ENCODE results near the gene KTI12.
A peak's percentile ranks its signal among the peaks of the same experiment; 100 is the strongest.
"Not testable (repeated sequence)": the region's sequence is repeated elsewhere in the genome, so short reads cannot be mapped to it uniquely, and the experiment has no call there.

Gene KTI12

GRCh38 chr1:52033190-52034049 is at the start of gene KTI12:
Gene KTI12 (minus strand): TSS chr1:52033810. CDS start chr1:52033761, 49 bp downstream.
- peak; percentile 93 for DNase-seq (ENCODE audit: low read depth)

- no peak for DNase-seq (ENCODE audit: low read depth)
These were observed 46.4 kb upstream of the KTI12 start for GRCh38 chr1:52080014-52080415.

GRCh38 chr1:52077277-52077676 is 43.7 kb upstream of the KTI12 start:
- DNase-seq (ENCODE audit: low read depth): not testable (repeated sequence)

GRCh38 chr1:52072291-52072690 is 38.7 kb upstream of the KTI12 start:
- DNase-seq (ENCODE audit: low read depth): no peak

GRCh38 chr1:52070704-52071103 is 37.1 kb upstream of the KTI12 start:
- no peak for DNase-seq (ENCODE audit: low read depth)

- no peak for DNase-seq (ENCODE audit: low read depth)
These were observed 29.6 kb upstream of the KTI12 start for GRCh38 chr1:52063192-52063591.

- no peak for DNase-seq (ENCODE audit: low read depth)
These were observed 27.2 kb upstream of the KTI12 start for GRCh38 chr1:52060822-52061221.

- DNase-seq (ENCODE audit: low read depth): no peak
These were observed 26.3 kb upstream of the KTI12 start for GRCh38 chr1:52059888-52060287.

- DNase-seq (ENCODE audit: low read depth): peak; percentile 66
These were observed 25.7 kb upstream of the KTI12 start for GRCh38 chr1:52059321-52059720.

GRCh38 chr1:52057876-52058415 is 24.3 kb upstream of the KTI12 start:
- DNase-seq (ENCODE audit: low read depth): peak; percentile 25

- DNase-seq (ENCODE audit: low read depth): peak; percentile 7
These were observed 23.6 kb upstream of the KTI12 start for GRCh38 chr1:52057255-52057654.

- peak; percentile 45 for DNase-seq (ENCODE audit: low read depth)
These were observed 23.3 kb upstream of the KTI12 start for GRCh38 chr1:52056937-52057231.

GRCh38 chr1:52056163-52056936 is 22.7 kb upstream of the KTI12 start, which contains the start of gene BTF3L4:
Gene BTF3L4 (plus strand): TSS chr1:52056295. CDS start chr1:52059848, 3,553 bp downstream.
- peak; percentile 93 for DNase-seq (ENCODE audit: low read depth)

- no peak for DNase-seq (ENCODE audit: low read depth)
These were observed 22.2 kb upstream of the KTI12 start for GRCh38 chr1:52055866-52056162.

GRCh38 chr1:52055066-52055865 is 21.7 kb upstream of the KTI12 start, which contains the start of gene TXNDC12:
Gene TXNDC12 (minus strand): TSS chr1:52055191. CDS start chr1:52055096, 95 bp downstream.
- peak; percentile 93 for DNase-seq (ENCODE audit: low read depth)

- no peak for DNase-seq (ENCODE audit: low read depth)
These were observed 21.0 kb upstream of the KTI12 start for GRCh38 chr1:52054496-52055065.

GRCh38 chr1:52053862-52054261 is 20.3 kb upstream of the KTI12 start:
- DNase-seq (ENCODE audit: low read depth): no peak

GRCh38 chr1:52049337-52049736 is 15.7 kb upstream of the KTI12 start:
- not testable (repeated sequence) for DNase-seq (ENCODE audit: low read depth)

- not testable (repeated sequence) for DNase-seq (ENCODE audit: low read depth)
These were observed 12.1 kb upstream of the KTI12 start for GRCh38 chr1:52045666-52046195.

GRCh38 chr1:52045236-52045635 is 11.6 kb upstream of the KTI12 start:
- DNase-seq (ENCODE audit: low read depth): no peak

- no peak for DNase-seq (ENCODE audit: low read depth)
These were observed 8.1 kb upstream of the KTI12 start for GRCh38 chr1:52041551-52042185.

All from EH (cell line).